GM23338 (cell line): ENCODE results near the gene CEP57. TPM values are rescaled to one million over a fixed set of nuclear protein-coding genes. Genes with fewer than 3 reads are reported as not detected.

Experiments used
- polyA plus RNA-seq: library from polyadenylated mRNA; unstranded; fragments of >200 nt; fragmentation: Nextera tagmentation; extraction: Ambion mirVana; gene quantifications from 2 replicates; pipeline ENCODE4 v1.2.1, GENCODE V29; 2016
- small RNA-seq: library from RNA; depleted of rRNA; stranded (forward); fragments of <200 nt; gene quantifications from one replicate; pipeline ENCODE3, GENCODE V24; 2014; ENCODE audit warnings: low replicate concordance
- total RNA-seq: library from RNA; depleted of rRNA; stranded (reverse); fragments of >200 nt; shearing (Covaris generic); gene quantifications from 2 replicates; pipeline ENCODE4 v1.2.3, GENCODE V29; 2014; rRNA removed

CEP57 gene
- total and polyA plus RNA-seq, 2 experiments from 2014 or later, result 76.2 to 124 TPM

Small RNA genes within 50 kb of the gene (small RNA-seq; reads per million reads assigned to genes)
- not detected for gene RNA5SP345

Other genes starting within 250 kb of the CEP57 start
- 37.9 and 41.7 TPM in 2 replicates for gene FAM76B, start 716 bp upstream of the CEP57 start, total RNA-seq
- gene FAM76B, start 716 bp upstream of the CEP57 start, polyA plus RNA-seq, result 15.6 and 21.1 TPM in 2 replicates
- 52.6 and 57.4 TPM in 2 replicates for gene MTMR2, start 133.6 kb downstream of the CEP57 start, total RNA-seq
- 18.8 and 26.6 TPM in 2 replicates for gene MTMR2, start 133.6 kb downstream of the CEP57 start, polyA plus RNA-seq